H1 (cell line): ENCODE measurements around the gene CHMP4B.
"Not testable (repeated sequence)": the region's sequence is repeated elsewhere in the genome, so short reads cannot be mapped to it uniquely, and the experiment has no call there.

Experiments used
- BCL11A ChIP-seq, 2 experiments: IDR thresholded peaks; one replicate each; pipeline ENCODE4 v1.6.1; 2011; ENCODE audit warnings: low read depth in 2 of 2, low read length in 2 of 2, mild to moderate bottlenecking in 2 of 2
- CHD1 ChIP-seq: IDR thresholded peaks from 2 replicates; pipeline ENCODE4 v1.6.1; 2012; ENCODE audit warnings: low read depth, low read length, improper control_type of control experiment
- CTCF ChIP-seq, 3 experiments: IDR thresholded peaks; 1 replicate in 2 of 3; 2 replicates in 1 of 3; pipeline versions ENCODE4 v1.5.1 to v1.6.1; 2011; ENCODE audit warnings: low read length in 3 of 3, mild to moderate bottlenecking in 3 of 3, inconsistent platforms in 2 of 3, low read depth in 1 of 3, moderate library complexity in 1 of 3; ENCODE audit not compliant: insufficient read depth in 1 of 3; ENCODE audit errors: control extremely low read depth in 1 of 3
- EP300 ChIP-seq, 2 experiments: IDR thresholded peaks; 1 replicate in 1 of 2; 2 replicates in 1 of 2; pipeline ENCODE4 v1.6.1; 2011 to 2012; ENCODE audit warnings: low read depth in 2 of 2, low read length in 2 of 2, mild to moderate bottlenecking in 2 of 2, borderline replicate concordance in 1 of 2, inconsistent platforms in 1 of 2, moderate library complexity in 1 of 2
- EZH2 ChIP-seq: fragments of 200-600 bp; sonication (generic); IDR thresholded peaks from 2 replicates; pipeline ENCODE4 v1.7.1; 2012; ENCODE audit warnings: low read depth, mild to moderate bottlenecking, moderate library complexity, low read length, inconsistent platforms; ENCODE audit not compliant: severe bottlenecking
- GABPA ChIP-seq: IDR thresholded peaks from 2 replicates; pipeline ENCODE4 v1.6.1; 2011; ENCODE audit warnings: mild to moderate bottlenecking, low read length, moderate library complexity, borderline replicate concordance; ENCODE audit not compliant: insufficient read depth
- HDAC6 ChIP-seq: IDR thresholded peaks from one replicate; pipeline ENCODE4 v1.7.1; 2012; ENCODE audit warnings: low read depth, mild to moderate bottlenecking, inconsistent platforms, low read length, moderate library complexity
- JUN ChIP-seq: IDR thresholded peaks from 2 replicates; pipeline ENCODE4 v1.6.1; 2011; ENCODE audit warnings: low read depth, mild to moderate bottlenecking, improper control_type of control experiment, low read length
- PHF8 ChIP-seq: fragments of 200-600 bp; sonication (generic); conservative IDR thresholded peaks from 2 replicates; pipeline ENCODE4 v1.7.1; 2012; ENCODE audit warnings: low read depth, mild to moderate bottlenecking, inconsistent platforms, low read length, moderate library complexity
- POLR2A ChIP-seq, 2 experiments: IDR thresholded peaks; 1 replicate in 1 of 2; 2 replicates in 1 of 2; pipeline ENCODE4 v1.6.1; 2011; ENCODE audit warnings: low read depth in 2 of 2, low read length in 2 of 2, mild to moderate bottlenecking in 2 of 2; ENCODE audit errors: control extremely low read depth in 1 of 2
- POLR2AphosphoS5 ChIP-seq: IDR thresholded peaks from 2 replicates; pipeline ENCODE4 v1.6.1; 2011; ENCODE audit warnings: low read depth, low read length
- TF ChIP-seq, protein P1 (sequence below): IDR thresholded peaks from 2 replicates; pipeline ENCODE4 v1.6.1; 2012; ENCODE audit warnings: low read length, inconsistent platforms

- TF ChIP-seq CTCF (IDR thresholded peaks at IDR 0.05; ENCODE audit: control extremely low read depth in 1 of 3, insufficient read depth in 1 of 3, low read depth in 1 of 3, low read length in 3 of 3); PHF8; POLR2AphosphoS5; BCL11A (IDR thresholded peaks at IDR 0.05; ENCODE audit: low read depth in 2 of 2, low read length in 2 of 2); EZH2; GABPA; CHD1; EP300 (IDR thresholded peaks at IDR 0.05; ENCODE audit: borderline replicate concordance in 1 of 2, low read depth in 2 of 2, low read length in 2 of 2); POLR2A (IDR thresholded peaks at IDR 0.05; ENCODE audit: control extremely low read depth in 1 of 2, low read depth in 2 of 2, low read length in 2 of 2); JUN; HDAC6: not testable (repeated sequence)
- TF ChIP-seq, protein P1, sequence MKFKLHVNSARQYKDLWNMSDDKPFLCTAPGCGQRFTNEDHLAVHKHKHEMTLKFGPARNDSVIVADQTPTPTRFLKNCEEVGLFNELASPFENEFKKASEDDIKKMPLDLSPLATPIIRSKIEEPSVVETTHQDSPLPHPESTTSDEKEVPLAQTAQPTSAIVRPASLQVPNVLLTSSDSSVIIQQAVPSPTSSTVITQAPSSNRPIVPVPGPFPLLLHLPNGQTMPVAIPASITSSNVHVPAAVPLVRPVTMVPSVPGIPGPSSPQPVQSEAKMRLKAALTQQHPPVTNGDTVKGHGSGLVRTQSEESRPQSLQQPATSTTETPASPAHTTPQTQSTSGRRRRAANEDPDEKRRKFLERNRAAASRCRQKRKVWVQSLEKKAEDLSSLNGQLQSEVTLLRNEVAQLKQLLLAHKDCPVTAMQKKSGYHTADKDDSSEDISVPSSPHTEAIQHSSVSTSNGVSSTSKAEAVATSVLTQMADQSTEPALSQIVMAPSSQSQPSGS, result not testable (repeated sequence)
These were observed 18.6 kb upstream of the CHMP4B start for GRCh38 chr20:33792598-33792989.
